ENCODE measurements around the gene GMPPA. TPM values are rescaled to one million over a fixed set of nuclear protein-coding genes. Genes with fewer than 3 reads are reported as not detected.

GMPPA gene
- total RNA-seq, 1 donor from 2014 or later: 27.7 TPM

DNA sequence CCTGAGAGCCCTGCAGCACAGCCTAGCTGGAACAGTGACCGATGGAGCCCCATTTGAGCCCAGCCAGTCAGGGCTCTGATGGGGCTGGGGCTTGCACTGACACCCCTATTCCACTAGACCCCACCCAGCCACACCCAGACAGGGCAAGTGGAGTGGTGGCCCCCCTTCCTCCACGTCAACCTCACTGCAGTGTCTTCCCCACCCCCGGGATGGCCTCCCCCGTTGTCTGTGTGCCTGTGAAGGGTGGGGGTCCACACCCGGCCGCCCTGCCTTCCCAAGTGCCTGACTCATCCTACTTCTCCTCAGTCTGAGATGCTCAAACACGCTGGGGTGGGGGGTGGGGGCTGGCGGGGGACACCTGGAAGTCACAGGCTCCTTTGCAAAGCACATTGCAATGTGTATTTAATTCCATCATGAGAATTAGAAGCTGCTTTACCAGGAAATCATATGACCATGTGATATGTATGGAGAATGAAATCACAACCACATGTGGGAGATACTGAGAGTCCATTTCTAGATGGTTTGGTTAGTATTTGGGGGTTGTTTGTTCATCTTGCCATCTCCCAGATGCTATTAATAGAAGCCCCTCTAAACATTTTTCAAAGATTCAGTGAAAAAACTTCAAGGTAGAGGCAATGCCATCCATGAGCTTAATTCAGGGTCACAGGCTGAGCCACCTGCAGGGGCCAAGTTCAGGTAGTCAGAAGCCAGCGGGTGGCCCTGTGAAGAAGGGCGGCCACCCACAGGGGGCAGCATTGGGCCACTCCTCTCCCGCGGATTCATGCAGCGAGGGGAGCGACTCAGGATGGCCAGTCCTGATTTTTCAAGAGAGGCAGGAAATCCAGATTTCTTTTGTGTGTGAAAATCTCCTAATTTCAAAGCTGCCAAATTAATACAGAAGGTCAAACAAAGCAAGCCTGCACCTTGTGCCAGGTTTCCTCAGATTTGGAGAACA lies 22.7 kb upstream of the GMPPA start:
- H3K9ac ChIP-seq (ENCODE audit: low read depth in 1 of 3, low read length in 3 of 3): no peak overlapping the region
- H3K36me3 ChIP-seq (ENCODE audit: control insufficient read depth in 3 of 3, insufficient read depth in 3 of 3, low read length in 3 of 3): peaks cover 64 to 84% (median 78%) of the 10 kb centered on the region in 3 donors
- no peaks in the 10 kb centered on the region for H3K9me3 ChIP-seq (ENCODE audit: control insufficient read depth in 3 of 3, low read length in 3 of 3)
- no peak overlapping the region for H3K4me3 ChIP-seq (ENCODE audit: low read length in 3 of 3)
- H3K27me3 ChIP-seq (ENCODE audit: control insufficient read depth in 3 of 3, insufficient read depth in 3 of 3, low read length in 3 of 3): no peaks in the 10 kb centered on the region
- H3K27ac ChIP-seq (ENCODE audit: low read depth, low read length): no peak overlapping the region
- no peaks in the 10 kb centered on the region for H3K4me1 ChIP-seq (ENCODE audit: control insufficient read depth in 3 of 3, insufficient read depth in 3 of 3, low read length in 3 of 3)

- Histone ChIP-seq H3K36me3 (ENCODE audit: control insufficient read depth in 3 of 3, insufficient read depth in 3 of 3, low read length in 3 of 3) (peaks cover 65 to 85% (median 78%) of the 10 kb centered on the region in 3 donors), H3K9ac (ENCODE audit: low read depth in 1 of 3, low read length in 3 of 3) (no peak overlapping the region), H3K4me3 (ENCODE audit: low read length in 3 of 3) (no peak overlapping the region), H3K27ac (ENCODE audit: low read depth, low read length) (no peak overlapping the region), H3K4me1 (ENCODE audit: control insufficient read depth in 3 of 3, insufficient read depth in 3 of 3, low read length in 3 of 3) (no peaks in the 10 kb centered on the region), H3K27me3 (ENCODE audit: control insufficient read depth in 3 of 3, insufficient read depth in 3 of 3, low read length in 3 of 3) (no peaks in the 10 kb centered on the region), H3K9me3 (ENCODE audit: control insufficient read depth in 3 of 3, low read length in 3 of 3) (no peaks in the 10 kb centered on the region)
Observed at GRCh38 chr2:219476652-219477151, 22.0 kb upstream of the GMPPA start.

GRCh38 chr2:219477179-219477578 lies 21.5 kb upstream of the GMPPA start:
- Histone ChIP-seq H3K4me3 (ENCODE audit: low read length in 3 of 3) (no peak overlapping the region), H3K27me3 (ENCODE audit: control insufficient read depth in 3 of 3, insufficient read depth in 3 of 3, low read length in 3 of 3) (no peaks in the 10 kb centered on the region), H3K4me1 (ENCODE audit: control insufficient read depth in 3 of 3, insufficient read depth in 3 of 3, low read length in 3 of 3) (no peaks in the 10 kb centered on the region), H3K9me3 (ENCODE audit: control insufficient read depth in 3 of 3, low read length in 3 of 3) (no peaks in the 10 kb centered on the region), H3K9ac (ENCODE audit: low read depth in 1 of 3, low read length in 3 of 3) (no peak overlapping the region), H3K27ac (ENCODE audit: low read depth, low read length) (no peak overlapping the region), H3K36me3 (ENCODE audit: control insufficient read depth in 3 of 3, insufficient read depth in 3 of 3, low read length in 3 of 3) (peaks cover 68 to 85% (median 78%) of the 10 kb centered on the region in 3 donors)

DNA sequence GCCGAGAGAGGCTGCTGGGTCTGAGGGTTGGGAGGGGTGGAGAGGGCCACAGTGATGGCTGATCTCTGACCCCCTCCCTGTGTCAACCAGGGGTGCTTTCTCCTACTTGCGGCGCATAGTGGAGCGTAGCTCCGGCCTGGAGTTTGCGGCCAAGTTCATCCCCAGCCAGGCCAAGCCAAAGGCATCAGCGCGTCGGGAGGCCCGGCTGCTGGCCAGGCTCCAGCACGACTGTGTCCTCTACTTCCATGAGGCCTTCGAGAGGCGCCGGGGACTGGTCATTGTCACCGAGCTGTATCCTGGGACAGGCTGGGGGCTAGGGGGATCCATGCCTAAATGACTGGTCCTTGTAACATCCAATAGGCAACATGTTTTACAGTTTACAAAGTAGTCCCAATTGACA lies 20.9 kb upstream of the GMPPA start:
- Histone ChIP-seq H3K27ac (ENCODE audit: low read depth, low read length) (no peak overlapping the region), H3K9ac (ENCODE audit: low read depth in 1 of 3, low read length in 3 of 3) (no peak overlapping the region), H3K9me3 (ENCODE audit: control insufficient read depth in 3 of 3, low read length in 3 of 3) (no peaks in the 10 kb centered on the region), H3K36me3 (ENCODE audit: control insufficient read depth in 3 of 3, insufficient read depth in 3 of 3, low read length in 3 of 3) (peaks cover 67 to 85% (median 78%) of the 10 kb centered on the region in 3 donors), H3K4me3 (ENCODE audit: low read length in 3 of 3) (no peak overlapping the region), H3K4me1 (ENCODE audit: control insufficient read depth in 3 of 3, insufficient read depth in 3 of 3, low read length in 3 of 3) (no peaks in the 10 kb centered on the region), H3K27me3 (ENCODE audit: control insufficient read depth in 3 of 3, insufficient read depth in 3 of 3, low read length in 3 of 3) (peaks cover 0 to 3% (median 0%) of the 10 kb centered on the region in 3 donors)

- no peak overlapping the region for H3K27ac ChIP-seq (ENCODE audit: low read depth, low read length)
- H3K36me3 ChIP-seq (ENCODE audit: control insufficient read depth in 3 of 3, insufficient read depth in 3 of 3, low read length in 3 of 3): peaks cover 57 to 76% (median 71%) of the 10 kb centered on the region in 3 donors
- H3K4me3 ChIP-seq (ENCODE audit: low read length in 3 of 3): no peak overlapping the region
- no peaks in the 10 kb centered on the region for H3K9me3 ChIP-seq (ENCODE audit: control insufficient read depth in 3 of 3, low read length in 3 of 3)
- H3K9ac ChIP-seq (ENCODE audit: low read depth in 1 of 3, low read length in 3 of 3): no peak overlapping the region
- H3K27me3 ChIP-seq (ENCODE audit: control insufficient read depth in 3 of 3, insufficient read depth in 3 of 3, low read length in 3 of 3): peaks cover 0 to 7% (median 5%) of the 10 kb centered on the region in 3 donors
- no peaks in the 10 kb centered on the region for H3K4me1 ChIP-seq (ENCODE audit: control insufficient read depth in 3 of 3, insufficient read depth in 3 of 3, low read length in 3 of 3)
Observed at GRCh38 chr2:219478916-219479315, 19.8 kb upstream of the GMPPA start.

GRCh38 chr2:219480004-219480403 lies 18.7 kb upstream of the GMPPA start:
- Histone ChIP-seq H3K27me3 (ENCODE audit: control insufficient read depth in 3 of 3, insufficient read depth in 3 of 3, low read length in 3 of 3) (peaks cover 0 to 10% (median 9%) of the 10 kb centered on the region in 3 donors), H3K4me1 (ENCODE audit: control insufficient read depth in 3 of 3, insufficient read depth in 3 of 3, low read length in 3 of 3) (peaks cover 3 to 7% (median 3%) of the 10 kb centered on the region in 3 donors), H3K36me3 (ENCODE audit: control insufficient read depth in 3 of 3, insufficient read depth in 3 of 3, low read length in 3 of 3) (peaks cover 54 to 68% (median 67%) of the 10 kb centered on the region in 3 donors), H3K27ac (ENCODE audit: low read depth, low read length) (no peak overlapping the region), H3K9me3 (ENCODE audit: control insufficient read depth in 3 of 3, low read length in 3 of 3) (no peaks in the 10 kb centered on the region), H3K9ac (ENCODE audit: low read depth in 1 of 3, low read length in 3 of 3) (no peak overlapping the region), H3K4me3 (ENCODE audit: low read length in 3 of 3) (no peak overlapping the region)

GRCh38 chr2:219482674-219483405 lies 15.9 kb upstream of the GMPPA start:
- H3K36me3 ChIP-seq (ENCODE audit: control insufficient read depth in 3 of 3, insufficient read depth in 3 of 3, low read length in 3 of 3): peaks cover 49 to 70% (median 63%) of the 10 kb centered on the region in 3 donors
- peak overlapping the region in 1 of 3 donors; percentile 40 for H3K9ac ChIP-seq (ENCODE audit: low read depth in 1 of 3, low read length in 3 of 3)
- H3K4me3 ChIP-seq (ENCODE audit: low read length in 3 of 3): no peak overlapping the region
- H3K4me1 ChIP-seq (ENCODE audit: control insufficient read depth in 3 of 3, insufficient read depth in 3 of 3, low read length in 3 of 3): peaks cover 17 to 21% (median 19%) of the 10 kb centered on the region in 3 donors
- no peak overlapping the region for H3K27ac ChIP-seq (ENCODE audit: low read depth, low read length)
- peaks cover 0 to 27% (median 9%) of the 10 kb centered on the region in 3 donors for H3K27me3 ChIP-seq (ENCODE audit: control insufficient read depth in 3 of 3, insufficient read depth in 3 of 3, low read length in 3 of 3)
- H3K9me3 ChIP-seq (ENCODE audit: control insufficient read depth in 3 of 3, low read length in 3 of 3): no peaks in the 10 kb centered on the region

DNA sequence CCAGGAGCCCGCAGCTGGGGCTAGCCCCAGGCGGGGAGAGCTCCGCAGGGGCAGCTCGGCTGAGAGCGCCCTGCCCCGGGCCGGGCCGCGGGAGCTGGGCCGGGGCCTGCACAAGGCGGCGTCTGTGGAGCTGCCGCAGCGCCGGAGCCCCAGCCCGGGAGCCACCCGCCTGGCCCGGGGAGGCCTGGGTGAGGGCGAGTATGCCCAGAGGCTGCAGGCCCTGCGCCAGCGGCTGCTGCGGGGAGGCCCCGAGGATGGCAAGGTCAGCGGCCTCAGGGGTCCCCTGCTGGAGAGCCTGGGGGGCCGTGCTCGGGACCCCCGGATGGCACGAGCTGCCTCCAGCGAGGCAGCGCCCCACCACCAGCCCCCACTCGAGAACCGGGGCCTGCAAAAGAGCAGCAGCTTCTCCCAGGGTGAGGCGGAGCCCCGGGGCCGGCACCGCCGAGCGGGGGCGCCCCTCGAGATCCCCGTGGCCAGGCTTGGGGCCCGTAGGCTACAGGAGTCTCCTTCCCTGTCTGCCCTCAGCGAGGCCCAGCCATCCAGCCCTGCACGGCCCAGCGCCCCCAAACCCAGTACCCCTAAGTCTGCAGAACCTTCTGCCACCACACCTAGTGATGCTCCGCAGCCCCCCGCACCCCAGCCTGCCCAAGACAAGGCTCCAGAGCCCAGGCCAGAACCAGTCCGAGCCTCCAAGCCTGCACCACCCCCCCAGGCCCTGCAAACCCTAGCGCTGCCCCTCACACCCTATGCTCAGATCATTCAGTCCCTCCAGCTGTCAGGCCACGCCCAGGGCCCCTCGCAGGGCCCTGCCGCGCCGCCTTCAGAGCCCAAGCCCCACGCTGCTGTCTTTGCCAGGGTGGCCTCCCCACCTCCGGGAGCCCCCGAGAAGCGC lies 15.0 kb upstream of the GMPPA start:
- no peak overlapping the region for H3K27ac ChIP-seq (ENCODE audit: low read depth, low read length)
- H3K27me3 ChIP-seq (ENCODE audit: control insufficient read depth in 3 of 3, insufficient read depth in 3 of 3, low read length in 3 of 3): peaks cover 0 to 27% (median 13%) of the 10 kb centered on the region in 3 donors
- peaks cover 52 to 70% (median 68%) of the 10 kb centered on the region in 3 donors for H3K36me3 ChIP-seq (ENCODE audit: control insufficient read depth in 3 of 3, insufficient read depth in 3 of 3, low read length in 3 of 3)

More for the DNA sequence above, 15.0 kb upstream of the GMPPA start:
- peak overlapping the region in 1 of 3 donors; percentile 60 for H3K9ac ChIP-seq (ENCODE audit: low read depth in 1 of 3, low read length in 3 of 3)
- peaks cover 19 to 21% (median 19%) of the 10 kb centered on the region in 3 donors for H3K4me1 ChIP-seq (ENCODE audit: control insufficient read depth in 3 of 3, insufficient read depth in 3 of 3, low read length in 3 of 3)
- no peak overlapping the region for H3K4me3 ChIP-seq (ENCODE audit: low read length in 3 of 3)
- no peaks in the 10 kb centered on the region for H3K9me3 ChIP-seq (ENCODE audit: control insufficient read depth in 3 of 3, low read length in 3 of 3)
